Measurements from ENCODE around the gene PSMC5.

PSMC5 gene

DNA sequence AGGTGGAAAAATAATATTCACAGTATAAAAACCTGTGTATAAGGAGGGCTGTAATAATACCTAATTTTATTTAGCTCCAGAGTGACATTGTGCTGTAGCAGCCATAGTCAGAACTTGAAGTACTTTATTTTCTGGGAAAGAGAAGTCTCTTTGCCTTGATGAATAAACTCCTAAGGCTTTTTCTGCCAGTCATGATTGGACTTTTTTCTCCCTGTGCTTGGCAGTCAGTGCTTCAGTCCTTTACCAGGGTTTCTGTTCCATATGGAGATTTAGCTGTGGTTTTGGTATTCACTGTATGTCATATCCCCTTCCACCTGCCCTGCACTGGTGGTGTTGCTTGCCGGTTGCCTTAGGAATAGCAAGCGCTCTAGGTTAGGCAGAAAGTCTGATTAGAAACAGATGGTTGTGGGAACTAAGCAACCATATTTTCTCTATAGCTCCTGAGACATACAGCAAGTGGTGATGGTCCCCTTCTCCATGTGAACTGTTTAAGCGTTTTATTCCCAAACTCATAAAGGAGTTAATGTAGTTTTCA, 28.6 kb upstream of the PSMC5 start:
- peak; percentile 92 for ATAC-seq
- TF ChIP-seq TCF4 (CRISPR knock-in tag; IDR thresholded peaks at IDR 0.05; ENCODE audit: borderline replicate concordance) = no peak
- no peak for TF ChIP-seq TOX (CRISPR knock-in tag; IDR thresholded peaks at IDR 0.05; ENCODE audit: borderline replicate concordance)

DNA sequence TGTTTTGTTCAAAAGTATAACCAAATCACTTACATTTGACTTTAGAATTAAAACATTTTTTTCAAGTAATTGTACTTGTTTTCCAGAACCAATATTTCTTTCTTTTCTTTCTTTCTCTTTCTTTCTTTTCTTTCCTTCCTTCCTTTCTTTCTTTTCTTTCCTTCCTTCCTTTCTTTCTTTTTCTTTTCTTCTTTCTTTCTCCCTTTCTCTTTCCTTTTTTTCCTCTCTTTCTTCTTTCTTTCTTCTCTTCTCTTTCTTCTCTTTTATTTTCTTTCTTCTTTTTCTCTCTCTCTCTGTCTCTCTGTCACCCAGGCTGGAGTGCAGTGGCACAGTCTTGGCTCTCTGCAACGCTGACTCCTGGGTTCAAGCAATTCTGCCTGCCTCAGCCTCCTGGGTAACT, 26.4 kb upstream of the PSMC5 start:
- no peak for ATAC-seq
- TF ChIP-seq, protein P1, sequence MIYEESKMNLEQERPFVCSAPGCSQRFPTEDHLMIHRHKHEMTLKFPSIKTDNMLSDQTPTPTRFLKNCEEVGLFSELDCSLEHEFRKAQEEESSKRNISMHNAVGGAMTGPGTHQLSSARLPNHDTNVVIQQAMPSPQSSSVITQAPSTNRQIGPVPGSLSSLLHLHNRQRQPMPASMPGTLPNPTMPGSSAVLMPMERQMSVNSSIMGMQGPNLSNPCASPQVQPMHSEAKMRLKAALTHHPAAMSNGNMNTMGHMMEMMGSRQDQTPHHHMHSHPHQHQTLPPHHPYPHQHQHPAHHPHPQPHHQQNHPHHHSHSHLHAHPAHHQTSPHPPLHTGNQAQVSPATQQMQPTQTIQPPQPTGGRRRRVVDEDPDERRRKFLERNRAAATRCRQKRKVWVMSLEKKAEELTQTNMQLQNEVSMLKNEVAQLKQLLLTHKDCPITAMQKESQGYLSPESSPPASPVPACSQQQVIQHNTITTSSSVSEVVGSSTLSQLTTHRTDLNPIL (CRISPR knock-in tag; IDR thresholded peaks at IDR 0.05; ENCODE audit: low read depth) = no peak
- TF ChIP-seq ZFP3 (CRISPR knock-in tag; IDR thresholded peaks at IDR 0.05) (no peak), TCF4 (CRISPR knock-in tag; IDR thresholded peaks at IDR 0.05; ENCODE audit: borderline replicate concordance) (no peak)

DNA sequence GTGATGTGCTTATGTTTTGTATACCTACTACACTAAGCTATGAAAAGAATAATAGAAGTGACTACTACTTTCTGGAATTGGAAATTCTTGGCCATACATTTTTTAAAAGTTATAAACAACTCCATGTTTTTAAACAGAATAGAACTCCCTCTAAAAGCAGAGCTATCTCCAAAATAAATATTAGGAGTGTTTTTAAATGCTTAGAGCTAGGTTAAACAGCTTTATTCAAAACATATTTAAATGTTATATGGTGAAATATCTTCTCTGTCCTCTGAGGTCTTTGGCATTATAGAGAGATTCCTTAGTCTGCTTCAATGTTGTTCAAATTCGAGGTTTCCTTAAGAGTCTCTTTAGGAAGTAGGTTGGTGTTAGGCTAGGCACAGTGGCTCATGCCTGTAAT, 22.9 kb upstream of the PSMC5 start:
- no peak for ATAC-seq

DNA sequence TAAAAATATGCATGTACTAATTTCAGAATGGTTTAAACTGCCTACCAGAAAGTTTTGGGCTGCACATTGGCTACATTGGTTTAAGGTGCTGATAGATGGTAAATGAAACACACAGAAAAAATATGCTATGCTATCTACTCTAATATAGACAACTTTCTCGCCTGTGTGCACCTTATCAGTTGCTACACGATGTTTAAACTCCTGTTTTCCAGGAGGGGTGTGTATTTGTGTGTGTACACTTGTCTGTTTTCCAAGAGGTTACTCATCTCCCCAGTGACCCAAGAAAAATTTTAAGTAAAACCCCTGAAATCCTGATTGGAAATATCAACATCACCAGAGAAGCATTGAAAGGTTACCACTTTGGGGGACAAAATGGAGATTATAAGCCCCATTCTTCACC, 21.6 kb upstream of the PSMC5 start:
- TF ChIP-seq ZC3H10 (CRISPR knock-in tag; IDR thresholded peaks at IDR 0.05) (no peak), ESRRG (CRISPR knock-in tag; IDR thresholded peaks at IDR 0.05) (no peak), ZFP3 (CRISPR knock-in tag; IDR thresholded peaks at IDR 0.05) (no peak), ZFP30 (CRISPR knock-in tag; IDR thresholded peaks at IDR 0.05) (no peak), PPARA (CRISPR knock-in tag; IDR thresholded peaks at IDR 0.05; ENCODE audit: borderline replicate concordance) (no peak), ISL1 (CRISPR knock-in tag; IDR thresholded peaks at IDR 0.05) (no peak), GLIS3 (CRISPR knock-in tag; IDR thresholded peaks at IDR 0.05) (no peak), OSR1 (CRISPR knock-in tag; IDR thresholded peaks at IDR 0.05) (no peak), TCF4 (CRISPR knock-in tag; IDR thresholded peaks at IDR 0.05; ENCODE audit: borderline replicate concordance) (no peak), TOX (CRISPR knock-in tag; IDR thresholded peaks at IDR 0.05; ENCODE audit: borderline replicate concordance) (no peak), SNAI2 (CRISPR knock-in tag; IDR thresholded peaks at IDR 0.05) (no peak), ZNF565 (CRISPR knock-in tag; conservative IDR thresholded peaks at IDR 0.05; ENCODE audit: low read depth) (no peak), ZNF70 (CRISPR knock-in tag; IDR thresholded peaks at IDR 0.05) (no peak), RARB (CRISPR knock-in tag; IDR thresholded peaks at IDR 0.05) (no peak), CSDC2 (CRISPR knock-in tag; IDR thresholded peaks at IDR 0.05) (no peak)
- TF ChIP-seq, protein P2, sequence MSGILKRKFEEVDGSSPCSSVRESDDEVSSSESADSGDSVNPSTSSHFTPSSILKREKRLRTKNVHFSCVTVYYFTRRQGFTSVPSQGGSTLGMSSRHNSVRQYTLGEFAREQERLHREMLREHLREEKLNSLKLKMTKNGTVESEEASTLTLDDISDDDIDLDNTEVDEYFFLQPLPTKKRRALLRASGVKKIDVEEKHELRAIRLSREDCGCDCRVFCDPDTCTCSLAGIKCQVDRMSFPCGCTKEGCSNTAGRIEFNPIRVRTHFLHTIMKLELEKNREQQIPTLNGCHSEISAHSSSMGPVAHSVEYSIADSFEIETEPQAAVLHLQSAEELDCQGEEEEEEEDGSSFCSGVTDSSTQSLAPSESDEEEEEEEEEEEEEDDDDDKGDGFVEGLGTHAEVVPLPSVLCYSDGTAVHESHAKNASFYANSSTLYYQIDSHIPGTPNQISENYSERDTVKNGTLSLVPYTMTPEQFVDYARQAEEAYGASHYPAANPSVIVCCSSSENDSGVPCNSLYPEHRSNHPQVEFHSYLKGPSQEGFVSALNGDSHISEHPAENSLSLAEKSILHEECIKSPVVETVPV (CRISPR knock-in tag; IDR thresholded peaks at IDR 0.05) = no peak
- TF ChIP-seq, protein P1 (CRISPR knock-in tag; IDR thresholded peaks at IDR 0.05; ENCODE audit: low read depth) = no peak
- ATAC-seq = no peak

More for the DNA sequence above, 22.9 kb upstream of the PSMC5 start:
- TF ChIP-seq, protein P3, sequence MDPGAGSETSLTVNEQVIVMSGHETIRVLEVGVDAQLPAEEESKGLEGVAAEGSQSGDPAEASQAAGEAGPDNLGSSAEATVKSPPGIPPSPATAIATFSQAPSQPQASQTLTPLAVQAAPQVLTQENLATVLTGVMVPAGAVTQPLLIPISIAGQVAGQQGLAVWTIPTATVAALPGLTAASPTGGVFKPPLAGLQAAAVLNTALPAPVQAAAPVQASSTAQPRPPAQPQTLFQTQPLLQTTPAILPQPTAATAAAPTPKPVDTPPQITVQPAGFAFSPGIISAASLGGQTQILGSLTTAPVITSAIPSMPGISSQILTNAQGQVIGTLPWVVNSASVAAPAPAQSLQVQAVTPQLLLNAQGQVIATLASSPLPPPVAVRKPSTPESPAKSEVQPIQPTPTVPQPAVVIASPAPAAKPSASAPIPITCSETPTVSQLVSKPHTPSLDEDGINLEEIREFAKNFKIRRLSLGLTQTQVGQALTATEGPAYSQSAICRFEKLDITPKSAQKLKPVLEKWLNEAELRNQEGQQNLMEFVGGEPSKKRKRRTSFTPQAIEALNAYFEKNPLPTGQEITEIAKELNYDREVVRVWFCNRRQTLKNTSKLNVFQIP (CRISPR knock-in tag; IDR thresholded peaks at IDR 0.05; ENCODE audit: borderline replicate concordance, low read depth) = no peak
- TF ChIP-seq TCF4 (CRISPR knock-in tag; IDR thresholded peaks at IDR 0.05; ENCODE audit: borderline replicate concordance) (no peak), RARB (CRISPR knock-in tag; IDR thresholded peaks at IDR 0.05) (no peak), ISL1 (CRISPR knock-in tag; IDR thresholded peaks at IDR 0.05) (no peak), ZFP30 (CRISPR knock-in tag; IDR thresholded peaks at IDR 0.05) (no peak)

DNA sequence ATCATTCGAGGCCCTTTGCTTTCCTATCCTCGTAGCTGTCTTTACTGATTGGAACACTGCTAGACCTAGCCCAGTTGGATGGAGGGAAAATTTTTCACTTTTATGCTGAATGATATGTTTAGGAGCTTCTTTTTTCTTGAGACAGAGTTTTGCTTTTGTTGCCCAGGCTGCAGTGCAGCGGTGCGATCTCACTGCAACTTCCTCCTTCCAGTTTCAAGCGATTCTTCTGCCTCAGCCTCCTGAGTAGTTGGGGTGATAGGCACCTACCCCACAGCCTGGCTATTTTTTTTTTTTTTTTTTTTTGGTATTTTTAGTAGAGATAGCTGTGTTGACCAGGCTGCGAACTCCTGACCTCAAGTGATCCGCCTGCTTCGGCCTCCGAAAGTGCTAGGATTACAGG, 17.3 kb upstream of the PSMC5 start:
- TF ChIP-seq, protein P2 (CRISPR knock-in tag; IDR thresholded peaks at IDR 0.05) = no peak
- no peak for TF ChIP-seq GLIS3 (CRISPR knock-in tag; IDR thresholded peaks at IDR 0.05)
- TF ChIP-seq ZC3H10 (CRISPR knock-in tag; IDR thresholded peaks at IDR 0.05) = no peak
- TF ChIP-seq, protein P4, sequence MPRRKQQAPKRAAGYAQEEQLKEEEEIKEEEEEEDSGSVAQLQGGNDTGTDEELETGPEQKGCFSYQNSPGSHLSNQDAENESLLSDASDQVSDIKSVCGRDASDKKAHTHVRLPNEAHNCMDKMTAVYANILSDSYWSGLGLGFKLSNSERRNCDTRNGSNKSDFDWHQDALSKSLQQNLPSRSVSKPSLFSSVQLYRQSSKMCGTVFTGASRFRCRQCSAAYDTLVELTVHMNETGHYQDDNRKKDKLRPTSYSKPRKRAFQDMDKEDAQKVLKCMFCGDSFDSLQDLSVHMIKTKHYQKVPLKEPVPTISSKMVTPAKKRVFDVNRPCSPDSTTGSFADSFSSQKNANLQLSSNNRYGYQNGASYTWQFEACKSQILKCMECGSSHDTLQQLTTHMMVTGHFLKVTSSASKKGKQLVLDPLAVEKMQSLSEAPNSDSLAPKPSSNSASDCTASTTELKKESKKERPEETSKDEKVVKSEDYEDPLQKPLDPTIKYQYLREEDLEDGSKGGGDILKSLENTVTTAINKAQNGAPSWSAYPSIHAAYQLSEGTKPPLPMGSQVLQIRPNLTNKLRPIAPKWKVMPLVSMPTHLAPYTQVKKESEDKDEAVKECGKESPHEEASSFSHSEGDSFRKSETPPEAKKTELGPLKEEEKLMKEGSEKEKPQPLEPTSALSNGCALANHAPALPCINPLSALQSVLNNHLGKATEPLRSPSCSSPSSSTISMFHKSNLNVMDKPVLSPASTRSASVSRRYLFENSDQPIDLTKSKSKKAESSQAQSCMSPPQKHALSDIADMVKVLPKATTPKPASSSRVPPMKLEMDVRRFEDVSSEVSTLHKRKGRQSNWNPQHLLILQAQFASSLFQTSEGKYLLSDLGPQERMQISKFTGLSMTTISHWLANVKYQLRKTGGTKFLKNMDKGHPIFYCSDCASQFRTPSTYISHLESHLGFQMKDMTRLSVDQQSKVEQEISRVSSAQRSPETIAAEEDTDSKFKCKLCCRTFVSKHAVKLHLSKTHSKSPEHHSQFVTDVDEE (CRISPR knock-in tag; IDR thresholded peaks at IDR 0.05) = no peak
- no peak for TF ChIP-seq OSR1 (CRISPR knock-in tag; IDR thresholded peaks at IDR 0.05)
- TF ChIP-seq BACH2 (CRISPR knock-in tag; IDR thresholded peaks at IDR 0.05; ENCODE audit: borderline replicate concordance) = no peak
- no peak for TF ChIP-seq ISL1 (CRISPR knock-in tag; IDR thresholded peaks at IDR 0.05)
- TF ChIP-seq PPARA (CRISPR knock-in tag; IDR thresholded peaks at IDR 0.05; ENCODE audit: borderline replicate concordance) = no peak
- TF ChIP-seq ZFP3 (CRISPR knock-in tag; IDR thresholded peaks at IDR 0.05) = no peak
- TF ChIP-seq CSDC2 (CRISPR knock-in tag; IDR thresholded peaks at IDR 0.05) = no peak
- ATAC-seq = no peak
